IPS-18c (cell line): ENCODE data around the gene CCDC39.
"Not testable (repeated sequence)": the region's sequence is repeated elsewhere in the genome, so short reads cannot be mapped to it uniquely, and the experiment has no call there.

Experiments used
- H3K4me3 ChIP-seq: 2 replicates; pipeline ENCODE4 v1.7.0; 2013; ENCODE audit warnings: low read depth, mild to moderate bottlenecking, low read length, moderate library complexity; ENCODE audit not compliant: insufficient read depth
- H3K9me3 ChIP-seq: one replicate; pipeline ENCODE4 v1.6.1; 2013; ENCODE audit warnings: mild to moderate bottlenecking, low read length, moderate library complexity; ENCODE audit not compliant: control insufficient read depth, insufficient read depth

Gene CCDC39

GRCh38 chr3:180640987-180641386, 38.3 kb downstream of the CCDC39 start:
- H3K9me3 ChIP-seq: no peaks in the 10 kb centered on the region
- H3K4me3 ChIP-seq: no peak overlapping the region

DNA sequence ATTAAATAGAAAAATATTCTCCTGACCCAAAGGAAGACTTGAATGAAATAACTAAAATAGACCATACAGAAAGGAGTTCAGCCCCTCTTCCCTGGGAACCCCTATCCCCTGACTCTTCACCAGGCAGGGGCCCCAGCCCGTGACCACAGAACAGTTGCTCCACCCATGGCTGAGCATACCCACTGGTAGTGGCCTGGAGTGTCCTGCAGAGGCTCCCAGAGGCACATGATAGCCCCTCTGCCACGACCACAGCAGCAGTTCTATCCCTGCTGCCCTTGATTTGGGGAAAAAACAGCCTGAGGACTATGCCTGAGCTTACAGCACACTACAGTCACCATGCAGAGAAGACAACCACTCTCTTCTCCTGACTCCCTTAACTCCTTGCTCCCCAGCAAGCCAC, 45.6 kb downstream of the CCDC39 start:
- Histone ChIP-seq H3K9me3 (no peaks in the 10 kb centered on the region), H3K4me3 (no peak overlapping the region)

- H3K9me3 ChIP-seq: no peaks in the 10 kb centered on the region
- no peak overlapping the region for H3K4me3 ChIP-seq
Observed at GRCh38 chr3:180631317-180631716, 48.0 kb downstream of the CCDC39 start.

DNA sequence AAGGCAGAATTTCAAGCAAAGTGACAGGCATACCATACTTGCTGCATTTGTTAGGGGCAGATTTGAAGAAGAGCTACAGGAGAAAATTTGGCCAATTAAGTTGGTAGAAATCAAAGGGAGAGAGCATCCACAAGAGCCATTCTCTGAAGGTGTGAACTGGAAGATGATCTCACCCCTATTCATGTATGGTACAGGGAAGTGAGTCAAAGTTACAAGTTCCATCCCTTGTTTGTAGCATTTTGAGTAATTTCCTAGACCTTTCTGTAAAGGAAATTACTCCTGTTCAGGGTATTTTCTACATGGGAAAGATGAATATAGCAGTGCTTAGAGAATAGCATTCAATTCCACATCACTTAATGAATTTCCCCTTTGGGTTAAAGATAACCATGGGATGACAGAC, 48.9 kb downstream of the CCDC39 start:
- no peaks in the 10 kb centered on the region for H3K9me3 ChIP-seq
- H3K4me3 ChIP-seq: no peak overlapping the region

- H3K4me3 ChIP-seq: no peak overlapping the region
- no peaks in the 10 kb centered on the region for H3K9me3 ChIP-seq
Observed at GRCh38 chr3:180626844-180627243, 52.4 kb downstream of the CCDC39 start.

DNA sequence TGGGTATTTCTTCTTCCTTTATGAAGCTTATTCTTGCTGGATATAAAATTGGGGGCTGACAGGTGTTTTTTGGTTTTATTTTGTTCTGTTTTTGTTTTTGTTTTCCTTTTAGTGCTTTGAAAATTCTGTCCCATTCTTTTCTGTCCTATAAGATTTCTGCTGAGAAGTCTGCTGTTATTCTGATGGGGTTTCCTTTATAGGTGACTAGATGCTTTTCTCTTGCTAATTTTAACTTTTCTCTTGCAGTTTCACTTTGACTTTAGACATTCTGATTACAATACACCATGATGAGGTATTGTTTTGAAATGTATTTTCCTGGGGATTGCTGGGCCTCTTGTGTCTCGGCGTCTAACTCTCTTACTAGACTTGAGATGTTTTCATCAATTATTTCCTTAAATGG, 54.6 kb downstream of the CCDC39 start:
- Histone ChIP-seq H3K9me3 (no peaks in the 10 kb centered on the region), H3K4me3 (no peak overlapping the region)

DNA sequence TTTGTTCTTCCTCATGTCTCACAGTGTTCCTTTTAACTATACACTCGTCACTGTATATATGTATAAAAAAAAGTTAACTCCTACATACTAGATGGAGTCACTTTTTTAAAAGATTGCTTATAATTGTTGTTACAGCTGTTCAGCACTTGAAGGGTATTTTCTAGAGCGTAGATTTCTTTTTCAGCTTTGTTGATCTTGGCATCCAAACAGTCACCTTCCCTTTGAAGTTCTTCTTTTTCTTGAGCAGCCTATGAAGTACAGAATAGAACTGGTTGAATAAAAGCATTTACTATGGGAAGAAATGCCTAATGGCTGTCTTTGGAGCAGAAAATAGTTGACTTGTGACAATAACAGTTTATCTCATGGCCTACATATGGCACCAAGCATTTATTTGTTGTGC, 59.6 kb downstream of the CCDC39 start:
- no peaks in the 10 kb centered on the region for H3K9me3 ChIP-seq
- H3K4me3 ChIP-seq: no peak overlapping the region

GRCh38 chr3:180618563-180618962, 60.7 kb downstream of the CCDC39 start:
- H3K4me3 ChIP-seq, H3K9me3 ChIP-seq: not testable (repeated sequence)

DNA sequence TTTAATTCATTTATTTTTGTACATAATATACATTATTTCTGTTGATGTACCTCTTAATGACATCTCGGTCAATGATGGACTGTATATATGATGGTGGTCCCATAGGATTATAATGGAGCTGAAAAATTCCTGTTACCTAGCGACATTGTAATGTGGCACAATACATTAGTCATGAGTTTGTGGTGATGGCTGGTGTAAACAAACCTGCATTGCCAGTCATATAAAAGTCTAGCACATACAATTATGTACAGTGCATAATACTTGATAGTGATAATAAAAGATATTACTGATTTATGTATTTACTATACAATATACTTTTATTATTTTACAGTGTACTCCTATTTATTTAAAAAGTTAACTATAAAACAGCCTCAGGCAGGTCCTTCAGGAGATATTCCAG, 62.2 kb downstream of the CCDC39 start:
- Histone ChIP-seq H3K9me3 (no peaks in the 10 kb centered on the region), H3K4me3 (no peak overlapping the region)

DNA sequence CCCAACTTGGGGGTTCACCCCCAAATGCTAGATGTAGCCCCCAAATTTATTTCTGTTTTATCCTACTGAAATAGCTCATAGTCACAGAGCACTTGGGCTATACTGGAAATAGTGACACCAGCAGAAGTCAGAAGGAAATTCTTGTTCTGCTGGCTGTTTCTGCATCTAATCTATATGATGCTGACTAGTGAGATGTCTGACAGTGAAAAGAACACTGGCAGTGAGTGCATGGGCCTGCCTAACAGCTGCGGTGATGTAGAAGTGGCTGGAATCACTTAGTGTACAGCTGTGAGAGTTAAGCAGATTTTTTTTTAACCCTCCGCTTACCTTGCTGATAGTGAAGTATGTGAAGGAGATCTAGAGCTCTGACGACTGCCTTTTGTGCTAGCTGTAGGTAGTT, 63.3 kb downstream of the CCDC39 start:
- Histone ChIP-seq H3K9me3 (no peaks in the 10 kb centered on the region), H3K4me3 (no peak overlapping the region)

- Histone ChIP-seq H3K9me3 (no peaks in the 10 kb centered on the region), H3K4me3 (no peak overlapping the region)
Observed at GRCh38 chr3:180612364-180612763, 66.9 kb downstream of the CCDC39 start.

- Histone ChIP-seq H3K4me3 (no peak overlapping the region), H3K9me3 (no peaks in the 10 kb centered on the region)
Observed at GRCh38 chr3:180611006-180611405, 68.3 kb downstream of the CCDC39 start.

- peak within 1 kb of the TSS; percentile 98 for H3K4me3 ChIP-seq
Observed at GRCh38 chr3:180601688-180602666, 77.3 kb downstream of the CCDC39 start, which contains the start of gene TTC14. Gene TTC14 (plus strand): TSS chr3:180602163. CDS start chr3:180602262, 99 bp downstream.

GRCh38 chr3:180600473-180600872, 78.8 kb downstream of the CCDC39 start:
- Histone ChIP-seq H3K4me3 (no peak overlapping the region), H3K9me3 (no peaks in the 10 kb centered on the region)

More at GRCh38 chr3:180601688-180602666, 77.3 kb downstream of the CCDC39 start, which contains the start of gene TTC14:
- H3K9me3 ChIP-seq: no peaks in the 10 kb centered on the region

GRCh38 chr3:180595559-180595935, 83.7 kb downstream of the CCDC39 start:
- H3K9me3 ChIP-seq: no peaks in the 10 kb centered on the region

GRCh38 chr3:180594631-180595558, 84.4 kb downstream of the CCDC39 start:
- no peak overlapping the region for H3K4me3 ChIP-seq
- H3K9me3 ChIP-seq: no peaks in the 10 kb centered on the region

More at GRCh38 chr3:180595559-180595935, 83.7 kb downstream of the CCDC39 start:
- H3K4me3 ChIP-seq: no peak overlapping the region

DNA sequence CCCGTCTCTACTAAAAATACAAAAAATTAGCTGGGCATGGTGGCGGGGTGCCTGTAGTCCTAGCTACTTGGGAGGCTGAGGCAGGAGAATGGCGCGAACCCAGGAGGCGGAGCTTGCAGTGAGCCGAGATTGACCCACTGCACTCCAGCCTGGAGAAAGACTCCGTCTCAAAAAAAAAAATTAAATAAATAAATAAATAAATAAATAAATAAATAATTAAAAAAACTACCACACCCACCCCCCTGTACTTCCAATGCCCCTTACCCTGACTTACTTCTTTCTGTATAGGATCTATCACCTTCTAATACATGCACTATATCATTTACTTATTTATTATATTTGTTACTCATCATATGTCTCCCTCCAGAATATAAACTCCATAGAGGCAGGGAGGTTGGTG, 85.7 kb downstream of the CCDC39 start:
- not testable (repeated sequence) for H3K9me3 ChIP-seq

DNA sequence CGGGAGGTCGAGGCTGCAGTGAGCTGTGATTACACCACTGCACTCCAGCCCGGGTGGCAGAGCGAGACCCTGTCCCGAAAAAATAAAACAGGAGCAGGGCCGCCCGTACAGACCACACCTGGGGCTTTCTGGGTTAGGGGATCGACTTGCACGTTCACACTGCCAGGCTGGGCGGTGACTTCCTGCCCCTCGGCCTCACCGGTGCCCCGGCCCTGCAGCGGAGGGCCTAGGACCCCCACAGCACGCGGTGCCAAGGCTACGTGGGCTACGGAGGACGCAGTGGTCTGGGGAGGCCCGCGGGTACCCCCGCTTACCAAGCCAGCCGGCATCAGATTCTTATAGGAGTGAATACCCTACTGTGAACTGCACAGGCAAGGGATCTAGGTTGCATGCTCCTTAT, 88.9 kb downstream of the CCDC39 start:
- Histone ChIP-seq H3K9me3 (no peaks in the 10 kb centered on the region), H3K4me3 (no peak overlapping the region)

More for the DNA sequence above, 85.7 kb downstream of the CCDC39 start:
- H3K4me3 ChIP-seq: not testable (repeated sequence)
